ENCODE results near the gene IL18.
A peak's percentile ranks its signal among the peaks of the same experiment; 100 is the strongest.

The IL18 gene

DNA sequence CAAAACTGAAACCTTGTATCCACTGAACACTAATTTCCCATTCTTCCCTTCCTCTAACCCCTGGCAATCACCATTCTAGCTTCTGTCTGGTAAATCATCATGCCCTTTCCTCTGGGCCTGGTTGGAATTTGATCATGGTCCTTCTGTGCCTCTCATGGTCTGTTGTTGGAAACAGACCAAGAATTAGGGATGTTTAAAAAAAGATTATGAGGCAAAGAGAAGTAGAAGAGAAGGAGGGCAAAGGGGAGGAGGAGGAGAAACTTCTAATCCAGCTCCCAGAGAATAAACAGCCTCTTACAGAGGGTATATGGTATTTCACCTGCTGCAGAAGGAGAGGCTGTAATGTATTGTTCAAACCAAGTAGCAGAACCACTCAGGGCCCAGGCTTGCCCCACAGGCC lies 22.0 kb upstream of the IL18 start:
- H3K9me3 ChIP-seq (ENCODE audit: control insufficient read depth in 1 of 2, low read length in 2 of 2) = no peaks in the 10 kb centered on the region
- no peaks in the 10 kb centered on the region for H3K4me1 ChIP-seq (ENCODE audit: control insufficient read depth in 1 of 2, insufficient read depth in 2 of 2, low read length in 2 of 2)
- H3K36me3 ChIP-seq (ENCODE audit: control insufficient read depth in 1 of 2, insufficient read depth in 2 of 2, low read length in 2 of 2) = no peaks in the 10 kb centered on the region
- no peak overlapping the region for H3K27ac ChIP-seq (ENCODE audit: low read length)
- H3K4me3 ChIP-seq (ENCODE audit: low read depth in 1 of 2, low read length in 2 of 2) = no peak overlapping the region
- H3K27me3 ChIP-seq (ENCODE audit: low read depth, low read length) = no peaks in the 10 kb centered on the region

DNA sequence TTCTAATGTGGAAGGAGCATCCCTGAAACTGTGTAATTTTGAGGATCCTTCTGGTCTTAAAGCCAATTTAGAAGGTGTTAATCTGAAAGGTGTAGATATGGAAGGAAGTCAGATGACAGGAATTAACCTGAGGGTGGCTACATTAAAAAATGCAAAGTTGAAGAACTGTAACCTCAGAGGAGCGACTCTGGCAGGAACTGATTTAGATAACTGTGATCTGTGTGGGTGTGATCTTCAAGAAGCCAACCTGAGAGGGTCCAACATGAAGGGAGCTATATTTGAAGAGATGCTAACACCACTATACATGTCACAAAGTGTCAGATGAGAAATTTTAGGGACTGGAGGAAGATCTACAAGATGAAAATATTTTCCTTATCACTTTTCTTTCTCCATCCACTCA lies 19.0 kb upstream of the IL18 start:
- Histone ChIP-seq H3K4me3 (ENCODE audit: low read depth in 1 of 2, low read length in 2 of 2) (no peak overlapping the region), H3K27ac (ENCODE audit: low read length) (no peak overlapping the region), H3K9me3 (ENCODE audit: control insufficient read depth in 1 of 2, low read length in 2 of 2) (no peaks in the 10 kb centered on the region), H3K27me3 (ENCODE audit: low read depth, low read length) (no peaks in the 10 kb centered on the region), H3K4me1 (ENCODE audit: control insufficient read depth in 1 of 2, insufficient read depth in 2 of 2, low read length in 2 of 2) (no peaks in the 10 kb centered on the region), H3K36me3 (ENCODE audit: control insufficient read depth in 1 of 2, insufficient read depth in 2 of 2, low read length in 2 of 2) (no peaks in the 10 kb centered on the region)

DNA sequence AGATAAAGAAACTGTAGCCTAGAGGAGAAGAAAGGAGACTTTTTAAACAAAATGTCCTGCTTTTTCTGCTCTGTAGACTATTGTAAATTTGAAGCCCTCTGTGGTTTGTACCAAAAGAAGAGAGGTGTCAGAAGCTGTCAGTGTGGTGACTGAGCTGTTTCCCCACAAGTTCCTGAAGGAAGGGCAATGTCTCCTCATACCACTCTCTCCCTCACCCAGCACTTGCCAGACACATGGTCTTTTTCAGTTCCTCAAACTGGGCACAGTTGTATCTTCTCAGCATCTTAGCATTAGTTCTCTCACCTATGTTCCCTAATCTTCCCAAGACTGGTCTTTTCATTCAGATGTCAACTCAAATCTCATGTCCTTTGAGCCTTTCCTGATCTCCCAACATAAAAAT lies 15.7 kb upstream of the IL18 start:
- Histone ChIP-seq H3K27ac (ENCODE audit: low read length) (no peak overlapping the region), H3K4me1 (ENCODE audit: control insufficient read depth in 1 of 2, insufficient read depth in 2 of 2, low read length in 2 of 2) (peaks cover 0 to 13% of the 10 kb centered on the region in 2 donors), H3K9me3 (ENCODE audit: control insufficient read depth in 1 of 2, low read length in 2 of 2) (no peaks in the 10 kb centered on the region), H3K4me3 (ENCODE audit: low read depth in 1 of 2, low read length in 2 of 2) (no peak overlapping the region), H3K36me3 (ENCODE audit: control insufficient read depth in 1 of 2, insufficient read depth in 2 of 2, low read length in 2 of 2) (no peaks in the 10 kb centered on the region), H3K27me3 (ENCODE audit: low read depth, low read length) (no peaks in the 10 kb centered on the region)

DNA sequence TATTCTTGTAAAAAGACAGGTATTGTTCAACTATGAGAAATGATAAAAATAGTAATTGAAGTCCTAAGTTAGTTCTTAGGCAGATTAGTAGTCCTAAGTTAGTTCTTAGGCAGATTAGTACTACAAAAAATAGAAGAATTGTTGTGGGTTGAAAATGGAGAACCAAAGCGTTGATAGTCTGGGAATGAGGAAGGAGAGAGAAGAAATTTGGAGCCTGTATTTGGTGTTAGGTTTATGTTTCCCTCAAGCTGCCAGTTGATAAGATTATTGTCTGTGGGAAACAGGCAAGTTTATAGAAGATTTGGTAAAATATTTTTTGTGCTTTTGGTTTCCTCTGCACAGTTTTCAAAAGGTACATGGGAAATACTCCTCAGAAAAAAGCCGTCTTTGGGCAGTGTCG lies 15.0 kb upstream of the IL18 start:
- no peak overlapping the region for H3K27ac ChIP-seq (ENCODE audit: low read length)
- no peaks in the 10 kb centered on the region for H3K9me3 ChIP-seq (ENCODE audit: control insufficient read depth in 1 of 2, low read length in 2 of 2)
- peaks cover 0 to 13% of the 10 kb centered on the region in 2 donors for H3K4me1 ChIP-seq (ENCODE audit: control insufficient read depth in 1 of 2, insufficient read depth in 2 of 2, low read length in 2 of 2)
- no peaks in the 10 kb centered on the region for H3K27me3 ChIP-seq (ENCODE audit: low read depth, low read length)
- no peaks in the 10 kb centered on the region for H3K36me3 ChIP-seq (ENCODE audit: control insufficient read depth in 1 of 2, insufficient read depth in 2 of 2, low read length in 2 of 2)
- no peak overlapping the region for H3K4me3 ChIP-seq (ENCODE audit: low read depth in 1 of 2, low read length in 2 of 2)

DNA sequence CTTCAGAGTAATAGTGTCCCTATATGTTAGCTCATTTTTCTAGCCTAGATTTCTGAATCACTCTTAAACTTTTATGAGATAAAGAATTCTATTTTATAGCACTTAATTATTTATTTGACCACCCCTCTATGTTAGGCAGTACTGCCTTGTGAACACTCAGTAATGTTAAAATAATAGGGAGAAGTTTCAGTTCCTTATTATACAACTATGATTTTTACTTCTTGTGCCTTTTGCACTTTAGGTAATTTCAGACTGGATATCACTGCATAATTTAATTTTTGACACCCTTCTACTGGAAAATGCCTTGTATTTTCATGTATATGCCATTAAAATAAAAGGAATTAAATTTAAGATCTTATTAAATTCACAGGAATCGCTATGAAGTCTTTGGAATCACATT lies 14.5 kb upstream of the IL18 start:
- Histone ChIP-seq H3K36me3 (ENCODE audit: control insufficient read depth in 1 of 2, insufficient read depth in 2 of 2, low read length in 2 of 2) (no peaks in the 10 kb centered on the region), H3K9me3 (ENCODE audit: control insufficient read depth in 1 of 2, low read length in 2 of 2) (no peaks in the 10 kb centered on the region), H3K4me3 (ENCODE audit: low read depth in 1 of 2, low read length in 2 of 2) (no peak overlapping the region), H3K27me3 (ENCODE audit: low read depth, low read length) (no peaks in the 10 kb centered on the region), H3K4me1 (ENCODE audit: control insufficient read depth in 1 of 2, insufficient read depth in 2 of 2, low read length in 2 of 2) (peaks cover 0 to 13% of the 10 kb centered on the region in 2 donors), H3K27ac (ENCODE audit: low read length) (no peak overlapping the region)

DNA sequence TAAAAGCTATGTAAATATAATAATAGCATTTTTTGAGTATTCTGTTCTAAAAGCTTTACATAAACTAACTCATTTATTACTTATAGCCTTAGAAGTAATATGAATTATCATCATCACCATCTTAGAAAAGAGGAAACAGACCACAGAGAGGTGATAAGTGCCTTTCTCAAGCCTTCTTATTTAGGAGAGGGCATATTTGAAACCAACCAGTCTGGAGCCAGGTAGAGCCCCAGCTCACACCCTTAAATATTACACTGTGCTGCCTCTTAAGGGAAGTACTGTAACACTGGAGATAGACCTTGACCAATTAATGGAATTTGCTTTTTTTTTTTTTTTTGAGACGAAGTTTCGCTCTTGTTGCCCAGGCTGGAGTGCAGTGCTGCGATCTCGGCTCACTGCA lies 13.7 kb upstream of the IL18 start:
- Histone ChIP-seq H3K4me3 (ENCODE audit: low read depth in 1 of 2, low read length in 2 of 2) (no peak overlapping the region), H3K36me3 (ENCODE audit: control insufficient read depth in 1 of 2, insufficient read depth in 2 of 2, low read length in 2 of 2) (no peaks in the 10 kb centered on the region), H3K4me1 (ENCODE audit: control insufficient read depth in 1 of 2, insufficient read depth in 2 of 2, low read length in 2 of 2) (peaks cover 0 to 13% of the 10 kb centered on the region in 2 donors), H3K27ac (ENCODE audit: low read length) (no peak overlapping the region), H3K27me3 (ENCODE audit: low read depth, low read length) (no peaks in the 10 kb centered on the region), H3K9me3 (ENCODE audit: control insufficient read depth in 1 of 2, low read length in 2 of 2) (no peaks in the 10 kb centered on the region)

DNA sequence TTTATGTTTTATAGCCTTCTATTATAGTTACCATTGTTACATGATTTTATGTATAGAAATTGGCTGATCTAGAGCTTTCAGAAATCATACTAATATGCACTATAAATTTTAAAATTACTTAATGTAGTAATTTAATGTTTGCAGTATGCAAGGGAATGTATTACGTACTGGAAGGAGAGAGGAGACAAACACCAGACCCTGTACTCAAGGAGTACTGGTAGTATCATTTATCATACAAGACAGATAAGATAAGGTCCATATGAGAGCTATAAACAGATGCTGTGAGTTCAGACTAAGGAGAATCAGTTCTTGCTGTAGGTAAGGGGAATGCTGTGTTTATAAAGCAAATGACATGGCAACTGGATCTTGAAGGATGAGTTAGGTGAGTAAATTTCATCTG lies 12.2 kb upstream of the IL18 start:
- H3K27me3 ChIP-seq (ENCODE audit: low read depth, low read length) = no peaks in the 10 kb centered on the region
- H3K4me3 ChIP-seq (ENCODE audit: low read depth in 1 of 2, low read length in 2 of 2) = peak overlapping the region; percentile 58 to 63
- peaks cover 0 to 13% of the 10 kb centered on the region in 2 donors for H3K4me1 ChIP-seq (ENCODE audit: control insufficient read depth in 1 of 2, insufficient read depth in 2 of 2, low read length in 2 of 2)
- no peak overlapping the region for H3K27ac ChIP-seq (ENCODE audit: low read length)
- no peaks in the 10 kb centered on the region for H3K36me3 ChIP-seq (ENCODE audit: control insufficient read depth in 1 of 2, insufficient read depth in 2 of 2, low read length in 2 of 2)
- no peaks in the 10 kb centered on the region for H3K9me3 ChIP-seq (ENCODE audit: control insufficient read depth in 1 of 2, low read length in 2 of 2)

DNA sequence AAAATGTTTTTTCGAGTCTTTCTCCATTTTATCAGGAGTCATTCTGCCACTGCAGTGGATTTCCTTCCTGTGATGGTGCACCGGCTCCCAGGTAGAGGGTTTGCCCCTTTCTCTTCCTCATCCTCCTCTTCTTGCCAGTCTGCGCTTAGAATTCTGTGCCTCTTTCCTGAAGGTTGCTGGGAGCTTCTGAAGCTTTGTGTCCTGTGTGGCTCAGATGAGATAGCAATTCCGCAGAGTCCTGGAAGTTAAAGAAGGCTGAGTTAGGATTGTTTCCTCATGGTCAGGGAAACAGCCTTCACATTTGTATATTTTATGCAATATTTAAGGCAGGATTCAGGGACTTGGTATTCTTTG lies 11.7 kb upstream of the IL18 start:
- no peaks in the 10 kb centered on the region for H3K9me3 ChIP-seq (ENCODE audit: control insufficient read depth in 1 of 2, low read length in 2 of 2)
- H3K4me3 ChIP-seq (ENCODE audit: low read depth in 1 of 2, low read length in 2 of 2) = peak overlapping the region; percentile 58 to 63
- H3K27me3 ChIP-seq (ENCODE audit: low read depth, low read length) = no peaks in the 10 kb centered on the region
- H3K4me1 ChIP-seq (ENCODE audit: control insufficient read depth in 1 of 2, insufficient read depth in 2 of 2, low read length in 2 of 2) = peaks cover 0 to 13% of the 10 kb centered on the region in 2 donors
- peak overlapping the region; percentile 52 for H3K27ac ChIP-seq (ENCODE audit: low read length)
- no peaks in the 10 kb centered on the region for H3K36me3 ChIP-seq (ENCODE audit: control insufficient read depth in 1 of 2, insufficient read depth in 2 of 2, low read length in 2 of 2)

DNA sequence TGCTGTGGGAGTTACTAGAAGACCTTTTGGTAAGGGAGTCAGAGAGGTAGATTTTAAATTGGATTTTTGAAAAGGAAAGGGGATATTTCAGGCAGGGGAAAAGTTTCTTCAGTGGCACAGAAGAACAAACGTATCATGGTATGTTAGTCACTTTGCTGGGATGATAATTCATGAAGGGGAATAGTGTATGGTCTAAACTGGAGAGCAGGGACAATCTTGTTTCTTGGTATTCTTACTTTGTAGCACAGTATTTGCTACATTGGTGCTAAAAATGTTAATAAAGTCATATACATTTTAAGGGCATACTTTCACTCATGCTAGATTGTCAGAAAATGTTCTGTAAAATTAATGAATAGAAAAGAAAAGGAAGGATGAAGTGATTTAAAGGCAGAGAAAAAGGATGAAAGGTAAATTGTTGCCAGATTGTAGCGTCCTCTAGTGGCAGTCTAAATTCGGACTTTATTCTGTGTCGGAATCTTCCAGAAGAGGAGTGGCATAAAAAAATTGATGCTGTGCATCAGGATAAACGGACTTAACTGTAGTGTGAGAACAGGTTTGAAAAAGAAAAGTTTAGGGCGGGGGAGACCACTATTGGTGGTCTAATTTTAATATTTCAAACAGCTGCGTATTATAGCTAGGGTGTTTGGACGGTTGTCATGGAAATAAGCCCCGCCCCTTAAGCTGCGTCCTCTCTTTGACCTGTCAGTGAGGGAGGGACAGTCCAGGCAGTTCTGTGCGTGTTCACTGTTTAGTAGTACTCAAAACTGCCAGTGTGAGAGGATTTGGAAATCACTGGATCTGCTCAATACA lies 11.1 kb upstream of the IL18 start, which contains the start of gene BCO2:
TSS of gene BCO2 (plus strand) at position 724 of the 810 bp plus-strand sequence. CDS start 90 bp downstream, outside the sequence.
- no peaks in the 10 kb centered on the region for H3K27me3 ChIP-seq (ENCODE audit: low read depth, low read length)
- peak within 1 kb of the TSS; percentile 58 to 63 for H3K4me3 ChIP-seq (ENCODE audit: low read depth in 1 of 2, low read length in 2 of 2)
- H3K36me3 ChIP-seq (ENCODE audit: control insufficient read depth in 1 of 2, insufficient read depth in 2 of 2, low read length in 2 of 2) = no peaks in the 10 kb centered on the region
- H3K4me1 ChIP-seq (ENCODE audit: control insufficient read depth in 1 of 2, insufficient read depth in 2 of 2, low read length in 2 of 2) = peaks cover 0 to 13% of the 10 kb centered on the region in 2 donors
- no peaks in the 10 kb centered on the region for H3K9me3 ChIP-seq (ENCODE audit: control insufficient read depth in 1 of 2, low read length in 2 of 2)
- peak within 1 kb of the TSS; percentile 52 for H3K27ac ChIP-seq (ENCODE audit: low read length)

DNA sequence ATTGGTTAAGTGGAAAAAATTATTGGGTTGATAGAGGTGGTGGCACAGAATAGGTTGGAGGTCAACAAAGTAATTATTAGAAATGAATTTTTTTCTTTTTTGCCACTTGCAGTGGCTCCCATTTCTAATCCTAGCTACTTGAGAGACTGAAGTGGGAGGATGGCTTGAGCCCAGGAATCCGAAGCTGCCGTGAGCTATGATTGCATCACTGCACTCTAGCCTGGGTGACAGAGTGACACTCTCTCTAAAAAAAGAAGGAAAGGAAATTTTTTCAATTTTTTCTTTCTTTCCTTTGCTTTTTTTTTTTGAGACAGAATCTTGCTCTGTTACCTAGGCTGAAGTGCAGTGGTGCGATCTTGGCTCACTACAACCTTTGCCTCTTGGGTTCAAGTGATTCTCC lies 9.3 kb upstream of the IL18 start:
- H3K27me3 ChIP-seq (ENCODE audit: low read depth, low read length) = no peaks in the 10 kb centered on the region
- no peaks in the 10 kb centered on the region for H3K9me3 ChIP-seq (ENCODE audit: control insufficient read depth in 1 of 2, low read length in 2 of 2)
- H3K4me1 ChIP-seq (ENCODE audit: control insufficient read depth in 1 of 2, insufficient read depth in 2 of 2, low read length in 2 of 2) = peaks cover 0 to 13% of the 10 kb centered on the region in 2 donors
- H3K36me3 ChIP-seq (ENCODE audit: control insufficient read depth in 1 of 2, insufficient read depth in 2 of 2, low read length in 2 of 2) = no peaks in the 10 kb centered on the region
- no peak overlapping the region for H3K4me3 ChIP-seq (ENCODE audit: low read depth in 1 of 2, low read length in 2 of 2)
- H3K27ac ChIP-seq (ENCODE audit: low read length) = no peak overlapping the region

DNA sequence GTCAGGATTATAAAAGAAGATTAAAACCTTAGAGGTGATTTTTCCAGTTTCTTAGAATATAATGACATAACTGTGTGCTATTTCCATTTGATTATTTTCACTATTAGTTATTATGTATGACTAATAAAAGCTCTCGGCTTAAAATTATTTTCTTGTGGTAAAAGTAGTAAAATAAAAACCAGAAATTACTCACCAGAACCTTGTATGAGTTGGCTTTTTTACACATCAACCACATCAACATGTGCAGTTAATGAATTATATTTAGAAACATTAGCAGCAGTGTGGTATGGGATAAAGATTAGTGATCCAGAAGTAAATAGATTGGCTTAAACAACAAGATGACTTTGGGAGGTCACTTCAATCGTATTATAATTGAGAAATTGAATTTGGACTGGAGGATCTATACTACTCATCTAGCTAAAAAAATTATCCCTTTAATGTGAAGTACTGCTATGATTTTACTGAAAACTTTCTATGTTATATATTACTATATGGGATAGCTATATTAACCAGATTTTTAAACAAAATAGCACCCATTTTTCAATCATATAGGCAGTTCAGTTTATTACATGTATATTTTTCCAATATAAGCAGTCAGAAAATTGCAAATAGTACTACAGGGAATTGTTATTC lies 8.6 kb upstream of the IL18 start:
- H3K36me3 ChIP-seq (ENCODE audit: control insufficient read depth in 1 of 2, insufficient read depth in 2 of 2, low read length in 2 of 2) = no peaks in the 10 kb centered on the region
- peaks cover 0 to 10% of the 10 kb centered on the region in 2 donors for H3K4me1 ChIP-seq (ENCODE audit: control insufficient read depth in 1 of 2, insufficient read depth in 2 of 2, low read length in 2 of 2)
- no peaks in the 10 kb centered on the region for H3K9me3 ChIP-seq (ENCODE audit: control insufficient read depth in 1 of 2, low read length in 2 of 2)
- no peak overlapping the region for H3K27ac ChIP-seq (ENCODE audit: low read length)
- no peak overlapping the region for H3K4me3 ChIP-seq (ENCODE audit: low read depth in 1 of 2, low read length in 2 of 2)
- H3K27me3 ChIP-seq (ENCODE audit: low read depth, low read length) = no peaks in the 10 kb centered on the region
